NK-92 (cell line): ENCODE data around the gene TMEM109.

Experiments
- DNase-seq: peaks from one replicate; lab custom pipeline; 2025; ENCODE audit not compliant: unreplicated experiment; lab: John Stamatoyannopoulos, UW

The TMEM109 gene

GRCh38 chr11:60964801-60965200 is 50.8 kb downstream of the TMEM109 start:
- no peak for DNase-seq

- DNase-seq, result no peak
Measured at GRCh38 chr11:60966890-60967289, 52.9 kb downstream of the TMEM109 start.

- DNase-seq, result no peak
Measured at GRCh38 chr11:60968223-60968622, 54.3 kb downstream of the TMEM109 start.

GRCh38 chr11:60970369-60970774 is 56.4 kb downstream of the TMEM109 start:
- DNase-seq, result no peak

GRCh38 chr11:60970890-60971289 is 56.9 kb downstream of the TMEM109 start:
- DNase-seq, result no peak

- no peak for DNase-seq
Measured at GRCh38 chr11:60971520-60971919, 57.6 kb downstream of the TMEM109 start, which contains the start of gene CD6. TSS of gene CD6 (plus strand) at chr11:60971680. CDS start at chr11:60971866, 186 bp downstream.

GRCh38 chr11:60972182-60973030 is 58.4 kb downstream of the TMEM109 start:
- DNase-seq, result no peak
